Stomach (tissue), 4 donors: ENCODE data around the gene IQGAP2.

Experiments
- CTCF ChIP-seq, 7 experiments: fragments of 450-650 bp in 4 of 7; fragments of 200-600 bp in 3 of 7; sonication (generic) in 3 of 7; IDR thresholded peaks; one replicate each; pipeline ENCODE4 v1.5.1; 2016 to 2019; ENCODE audit warnings: antibody characterized with exemption in 7 of 7, control low read depth in 2 of 7, mild to moderate bottlenecking in 1 of 7
- EP300 ChIP-seq: sonication (generic); formaldehyde crosslinking; IDR thresholded peaks from one replicate; pipeline ENCODE4 v1.6.1; 2017; ENCODE audit warnings: antibody characterized with exemption
- POLR2AphosphoS5 ChIP-seq, 3 donors: sonication (generic); formaldehyde crosslinking; IDR thresholded peaks; one replicate each; pipeline ENCODE4 v1.6.1; 2016; ENCODE audit warnings: antibody characterized with exemption in 3 of 3

- no peak for TF ChIP-seq POLR2AphosphoS5 (IDR thresholded peaks at IDR 0.05)
- TF ChIP-seq CTCF (IDR thresholded peaks at IDR 0.05) = no peak
- TF ChIP-seq EP300 = no peak
Observed at GRCh38 chr5:76494201-76494600, 91.1 kb downstream of the IQGAP2 start.
